Loucy (cell line): ENCODE data around the gene WWOX.

Experiments used
- H2AFZ ChIP-seq: fragments of 200-600 bp; sonication (generic); 2 replicates; pipeline ENCODE4 v1.6.0; 2016; ENCODE audit warnings: antibody characterized with exemption, mild to moderate bottlenecking, low read length, moderate library complexity
- H3F3A ChIP-seq: fragments of 200-600 bp; 2 replicates; pipeline ENCODE4 v1.6.0; 2016; ENCODE audit warnings: antibody characterized with exemption, low read depth, mild to moderate bottlenecking
- H3K27me3 ChIP-seq: fragments of 200-600 bp; sonication (generic); 2 replicates; pipeline ENCODE4 v1.6.1; 2014; ENCODE audit warnings: low read length, mild to moderate bottlenecking; ENCODE audit not compliant: insufficient read depth, poor library complexity, severe bottlenecking
- H3K36me3 ChIP-seq: fragments of 200-600 bp; sonication (generic); 2 replicates; pipeline ENCODE4 v1.6.1; 2016; ENCODE audit warnings: low read length; ENCODE audit not compliant: insufficient read depth
- H3K4me1 ChIP-seq: fragments of 200-600 bp; sonication (generic); 2 replicates; pipeline ENCODE4 v1.5.1; 2014; ENCODE audit warnings: low read length, mild to moderate bottlenecking; ENCODE audit not compliant: insufficient read depth, poor library complexity, severe bottlenecking
- H3K4me2 ChIP-seq: fragments of 200-600 bp; sonication (generic); 2 replicates; pipeline ENCODE4 v1.6.0; 2014; ENCODE audit warnings: antibody characterized with exemption, low read length, low read depth, mild to moderate bottlenecking; ENCODE audit not compliant: poor library complexity, severe bottlenecking
- H3K4me3 ChIP-seq: fragments of 200-600 bp; sonication (generic); 2 replicates; pipeline ENCODE4 v1.5.1; 2014; ENCODE audit warnings: low read length, mild to moderate bottlenecking, mixed read lengths; ENCODE audit not compliant: poor library complexity, severe bottlenecking
- H3K79me2 ChIP-seq: fragments of 200-600 bp; sonication (generic); 2 replicates; pipeline ENCODE4 v1.6.1; 2014; ENCODE audit warnings: low read length; ENCODE audit not compliant: insufficient read depth
- H3K9ac ChIP-seq: fragments of 200-600 bp; sonication (generic); 2 replicates; pipeline ENCODE4 v1.6.0; 2014; ENCODE audit warnings: mild to moderate bottlenecking, low read depth, low read length, moderate library complexity; ENCODE audit not compliant: poor library complexity, severe bottlenecking
- H3K9me2 ChIP-seq: fragments of 200-600 bp; sonication (generic); replicated peaks from 2 replicates; pipeline ENCODE4 v1.6.1; 2016; ENCODE audit warnings: low read depth, low read length, mixed read lengths
- H3K9me3 ChIP-seq: fragments of 200-600 bp; sonication (generic); 2 replicates; pipeline ENCODE4 v1.6.1; 2014; ENCODE audit warnings: mild to moderate bottlenecking, antibody characterized with exemption, low read length, low read depth; ENCODE audit not compliant: insufficient read depth
- H4K20me1 ChIP-seq: fragments of 200-600 bp; sonication (generic); 2 replicates; pipeline ENCODE4 v1.6.0; 2014; ENCODE audit warnings: antibody characterized with exemption, low read length, mild to moderate bottlenecking; ENCODE audit not compliant: insufficient read depth, poor library complexity, severe bottlenecking
- CTCF ChIP-seq: fragments of 200-600 bp; sonication (generic); conservative IDR thresholded peaks from 2 replicates; pipeline ENCODE4 v1.5.1; 2014; ENCODE audit warnings: mild to moderate bottlenecking, antibody characterized with exemption, low read length
- EZH2phosphoT487 ChIP-seq: fragments of 200-600 bp; IDR thresholded peaks from 2 replicates; pipeline ENCODE4 v1.6.1; 2018; ENCODE audit warnings: antibody characterized with exemption, mild to moderate bottlenecking, moderate library complexity, borderline replicate concordance

WWOX gene

GRCh38 chr16:78217276-78217675, 117.8 kb downstream of the WWOX start:
- H3K4me2 ChIP-seq = no peak overlapping the region
- H3F3A ChIP-seq = no peaks in the 10 kb centered on the region
- no peaks in the 10 kb centered on the region for H3K27me3 ChIP-seq

GRCh38 chr16:78218279-78218678, 118.8 kb downstream of the WWOX start:
- H3K36me3 ChIP-seq = no peaks in the 10 kb centered on the region
- TF ChIP-seq EZH2phosphoT487 (no peak), CTCF (no peak)

More at GRCh38 chr16:78217276-78217675, 117.8 kb downstream of the WWOX start:
- no peaks in the 10 kb centered on the region for H3K9me2 ChIP-seq
- no peaks in the 10 kb centered on the region for H3K79me2 ChIP-seq
- H3K36me3 ChIP-seq = no peaks in the 10 kb centered on the region
- no peaks in the 10 kb centered on the region for H4K20me1 ChIP-seq
- H3K9me3 ChIP-seq = no peaks in the 10 kb centered on the region
- no peak for TF ChIP-seq CTCF
- no peak for TF ChIP-seq EZH2phosphoT487
- H2AFZ ChIP-seq = no peak overlapping the region
- H3K9ac ChIP-seq = no peak overlapping the region
- no peaks in the 10 kb centered on the region for H3K4me1 ChIP-seq
- no peak overlapping the region for H3K4me3 ChIP-seq

GRCh38 chr16:78218856-78219651, 119.6 kb downstream of the WWOX start:
- H3K4me3 ChIP-seq = no peak overlapping the region
- H3K9me3 ChIP-seq = no peaks in the 10 kb centered on the region
- no peaks in the 10 kb centered on the region for H3F3A ChIP-seq
- no peaks in the 10 kb centered on the region for H4K20me1 ChIP-seq
- TF ChIP-seq CTCF = no peak
- H2AFZ ChIP-seq = no peak overlapping the region
- no peaks in the 10 kb centered on the region for H3K4me1 ChIP-seq
- H3K4me2 ChIP-seq = no peak overlapping the region
- no peaks in the 10 kb centered on the region for H3K36me3 ChIP-seq
- no peak overlapping the region for H3K9ac ChIP-seq
- H3K9me2 ChIP-seq = no peaks in the 10 kb centered on the region
- no peaks in the 10 kb centered on the region for H3K27me3 ChIP-seq
- H3K79me2 ChIP-seq = no peaks in the 10 kb centered on the region

More at GRCh38 chr16:78218279-78218678, 118.8 kb downstream of the WWOX start:
- Histone ChIP-seq H3K79me2 (no peaks in the 10 kb centered on the region), H3K4me1 (no peaks in the 10 kb centered on the region), H3K4me2 (no peak overlapping the region), H4K20me1 (no peaks in the 10 kb centered on the region), H3K9me2 (no peaks in the 10 kb centered on the region), H3K9me3 (no peaks in the 10 kb centered on the region), H3K9ac (no peak overlapping the region), H3K4me3 (no peak overlapping the region), H3F3A (no peaks in the 10 kb centered on the region), H2AFZ (no peak overlapping the region), H3K27me3 (no peaks in the 10 kb centered on the region)
